Heart left ventricle (tissue), 16 donors: Measurements from ENCODE around the gene CHST11. TPM values are rescaled to one million over a fixed set of nuclear protein-coding genes. Genes with fewer than 3 reads are reported as not detected.

Source experiments
- ATAC-seq, 4 donors: fragments of 200-7000 bp; cut with Tn5 transposase; one replicate each; pipeline ENCODE4 v1.9.1; 2020 to 2022; ENCODE audit warnings: moderate library complexity in 4 of 4, mild to moderate bottlenecking in 3 of 4, moderate number of reproducible peaks in 1 of 4
- DNase-seq, 5 donors: peaks; one replicate each; pipeline ENCODE4 v3.0.0-alpha.2; 2020
- H3K27ac ChIP-seq, 12 donors: fragments of 200-600 bp; sonication (generic) in 4 of 12; one replicate each; pipeline versions ENCODE4 v1.5.0 to v1.8.0; 2016 to 2022; ENCODE audit warnings: mild to moderate bottlenecking in 2 of 12
- H3K27me3 ChIP-seq, 9 donors: fragments of 200-600 bp; sonication (generic) in 2 of 9; one replicate each; pipeline versions ENCODE4 v1.5.1 to v1.8.0; 2016 to 2022; ENCODE audit warnings: mild to moderate bottlenecking in 3 of 9
- H3K36me3 ChIP-seq, 9 donors: fragments of 200-600 bp; sonication (generic) in 2 of 9; one replicate each; pipeline versions ENCODE4 v1.5.0 to v1.8.0; 2018 to 2022; ENCODE audit warnings: mild to moderate bottlenecking in 2 of 9
- H3K4me1 ChIP-seq, 12 donors: fragments of 200-600 bp; sonication (generic) in 4 of 12; one replicate each; pipeline versions ENCODE4 v1.5.0 to v1.8.0; 2016 to 2022; ENCODE audit warnings: mild to moderate bottlenecking in 3 of 12
- H3K4me3 ChIP-seq, 12 donors: fragments of 200-600 bp; sonication (generic) in 4 of 12; one replicate each; pipeline versions ENCODE4 v1.5.0 to v1.8.0; 2017 to 2022; ENCODE audit warnings: mild to moderate bottlenecking in 9 of 12, moderate library complexity in 4 of 12
- H3K9me3 ChIP-seq, 12 donors: fragments of 200-600 bp; sonication (generic) in 4 of 12; one replicate each; pipeline versions ENCODE4 v1.5.0 to v1.8.0; 2016 to 2022; ENCODE audit warnings: mild to moderate bottlenecking in 1 of 12
- CTCF ChIP-seq, 12 donors: fragments of 200-600 bp; sonication (generic) in 4 of 12; IDR thresholded peaks; one replicate each; pipeline versions ENCODE4 v1.5.0 to v1.8.0; 2018 to 2022; ENCODE audit warnings: antibody characterized with exemption in 12 of 12, mild to moderate bottlenecking in 5 of 12
- POLR2A ChIP-seq, 2 donors: fragments of 450-650 bp; IDR thresholded peaks; one replicate each; pipeline ENCODE4 v1.6.1; 2017; ENCODE audit warnings: antibody characterized with exemption in 2 of 2, mild to moderate bottlenecking in 2 of 2, moderate library complexity in 2 of 2
- WGBS, 4 donors: extraction: QIAGEN DNeasy Blood & Tissue Kit in 2 of 4; methylation state at CpG; one replicate each; pipeline versions ENCODE4 v1.1.5 to v1.1.7; 2013 to 2018; 5-methylcytosine and 5-hydroxymethylcytosine counted together
- intact Hi-C, 10 donors: fragments of 100-400 bp; cut with DNase I; formaldehyde crosslinking; loops; one replicate each; pipeline versions ENCODE4 v1.11.1 to v1.14.2; 2022
- polyA plus RNA-seq, 2 donors: library from polyadenylated mRNA; stranded (reverse); fragments of 200-250 nt; gene quantifications; one replicate each; pipeline ENCODE4 v1.2.3, GENCODE V29; 2013
- total RNA-seq, 9 donors: library from RNA; depleted of rRNA in 2 of 9; stranded (reverse); fragments of >200 nt in 2 of 9; fragmentation: NEBNext Ultra II Directional in 3 of 9; extraction: Animal tissue kit (Norgen Biotek cat#: 25700) in 3 of 9; gene quantifications; one replicate each; pipeline versions ENCODE4 v1.1.0 to v1.2.4, GENCODE V29; 2016 to 2023
- donor health status: ischemic (EF 13 %, LVEDD 7.1; RV severe dilation, severe dysfunction).
- donor health status: healthy with polysubstance abuse.
- donor health status: DM: no; HTN: yes; CAD: no.
- donor health status: DM: no; HTN: no; CAD: no.
- donor health status: ischemic (EF 25% LVEDD 6.9; RV normal size, moderate dysfunction).
- donor health status: ischemic (EF 25% LVEDD 5.7; RV mildly dilated, moderate dysfunction).
- donor health status: healthy.
- donor health status: DM: yes; HTN: yes; CAD: no.
- donor health status: ischemic (EF 35%, LVEDD 5.7; RV mildly dilated, moderate dysfunction).
- donor health status: nonischemic (EF 11% LVEDD 7.7; RV severe dilation, severe dysfunction).
- donor health status: DM: yes; HTN: yes; CAD: no.
- donor health status: PGD.
- donor health status: ischemic (EF 29% LVEDD 5.4; RV normal size, mild dysfunction).
- donor health status: nonischemic (EF 23%, LVEDD 6.1; RV moderate dilation, normal function).

The CHST11 gene
- total and polyA plus RNA-seq, 11 donors: 1.1 to 16.9 (median 3.4) TPM

GRCh38 chr12:104622928-104623327 lies 166.2 kb downstream of the CHST11 start:
- TF ChIP-seq POLR2A (IDR thresholded peaks at IDR 0.05) (no peak), CTCF (IDR thresholded peaks at IDR 0.05) (no peak)
- H3K27ac ChIP-seq: no peak overlapping the region
- 61 to 82% (median 70%) methylated on average over 3 of the region's 3 CpGs for WGBS, 4 donors
- H3K9me3 ChIP-seq: no peaks in the 10 kb centered on the region
- H3K36me3 ChIP-seq: no peaks in the 10 kb centered on the region
- H3K27me3 ChIP-seq: no peaks in the 10 kb centered on the region
- ATAC-seq: no peak
- DNase-seq: no peak
- H3K4me3 ChIP-seq: no peak overlapping the region
- peaks cover 0 to 47% (median 12%) of the 10 kb centered on the region in 12 donors for H3K4me1 ChIP-seq
- intact Hi-C loops: no loop called here

GRCh38 chr12:104623883-104624282 lies 167.1 kb downstream of the CHST11 start:
- TF ChIP-seq CTCF (IDR thresholded peaks at IDR 0.05) (no peak), POLR2A (IDR thresholded peaks at IDR 0.05) (no peak)
- no peaks in the 10 kb centered on the region for H3K27me3 ChIP-seq
- H3K27ac ChIP-seq: no peak overlapping the region
- intact Hi-C loops: no loop called here
- 81 to 87% (median 86%) methylated on average over 7 of the region's 7 CpGs for WGBS, 4 donors
- no peak overlapping the region for H3K4me3 ChIP-seq
- no peak for DNase-seq
- H3K9me3 ChIP-seq: no peaks in the 10 kb centered on the region
- no peaks in the 10 kb centered on the region for H3K36me3 ChIP-seq
- H3K4me1 ChIP-seq: peaks cover 0 to 44% (median 13%) of the 10 kb centered on the region in 12 donors
- ATAC-seq: no peak

- Histone ChIP-seq H3K9me3 (no peaks in the 10 kb centered on the region), H3K36me3 (no peaks in the 10 kb centered on the region), H3K4me3 (no peak overlapping the region), H3K4me1 (peaks cover 0 to 39% (median 9%) of the 10 kb centered on the region in 12 donors), H3K27me3 (no peaks in the 10 kb centered on the region), H3K27ac (no peak overlapping the region)
- TF ChIP-seq CTCF (IDR thresholded peaks at IDR 0.05) (no peak), POLR2A (IDR thresholded peaks at IDR 0.05) (no peak)
- ATAC-seq (no peak), DNase-seq (no peak)
- 91 to 94% (median 92%) methylated on average over 6 of the region's 6 CpGs for WGBS, 4 donors
- intact Hi-C loops: no loop called here
These were observed 167.8 kb downstream of the CHST11 start for GRCh38 chr12:104624529-104624928.

GRCh38 chr12:104626069-104626837 lies 169.5 kb downstream of the CHST11 start:
- H3K36me3 ChIP-seq: no peaks in the 10 kb centered on the region
- intact Hi-C loops: no loop called here
- ATAC-seq (no peak), DNase-seq (no peak)
- no peaks in the 10 kb centered on the region for H3K27me3 ChIP-seq
- no peaks in the 10 kb centered on the region for H3K9me3 ChIP-seq
- no peak overlapping the region for H3K4me3 ChIP-seq
- H3K27ac ChIP-seq: no peak overlapping the region
- H3K4me1 ChIP-seq: peaks cover 0 to 23% (median 6%) of the 10 kb centered on the region in 12 donors
- 68 to 82% (median 78%) methylated on average over 5 of the region's 5 CpGs for WGBS, 4 donors
- TF ChIP-seq POLR2A (IDR thresholded peaks at IDR 0.05) (no peak), CTCF (IDR thresholded peaks at IDR 0.05) (no peak)
